Measurements from ENCODE around the gene CIB4. TPM values are rescaled to one million over a fixed set of nuclear protein-coding genes. Genes with fewer than 3 reads are reported as not detected.

The CIB4 gene
- total and polyA plus RNA-seq, 7 donors, result not detected

- Histone ChIP-seq H3K27me3 (no peaks in the 10 kb centered on the region), H3K36me3 (no peaks in the 10 kb centered on the region), H3K4me1 (no peaks in the 10 kb centered on the region), H3K27ac (no peak overlapping the region), H3K4me3 (no peak overlapping the region), H3K9me3 (no peaks in the 10 kb centered on the region)
- no peak for DNase-seq
- no peak for TF ChIP-seq POLR2A (IDR thresholded peaks at IDR 0.05)
- TF ChIP-seq POLR2AphosphoS5 (IDR thresholded peaks at IDR 0.05), result no peak
- no peak for TF ChIP-seq CTCF (IDR thresholded peaks at IDR 0.05)
- TF ChIP-seq EP300 (IDR thresholded peaks at IDR 0.05), result no peak
- 91% methylated on average over 3 of the region's 3 CpGs for WGBS, 2 donors
- intact Hi-C loops (cut with DNase I), result no loop called here
Measured at GRCh38 chr2:26635401-26635800, 5.8 kb downstream of the CIB4 start.

GRCh38 chr2:26634636-26635230 lies 6.4 kb downstream of the CIB4 start:
- Histone ChIP-seq H3K4me3 (no peak overlapping the region), H3K27ac (no peak overlapping the region), H3K27me3 (no peaks in the 10 kb centered on the region), H3K36me3 (no peaks in the 10 kb centered on the region), H3K9me3 (no peaks in the 10 kb centered on the region), H3K4me1 (no peaks in the 10 kb centered on the region)
- TF ChIP-seq POLR2A (IDR thresholded peaks at IDR 0.05), result no peak
- intact Hi-C loops (cut with DNase I), result no loop called here
- 86 to 93% methylated on average over 11 of the region's 11 CpGs for WGBS, 2 donors
- no peak for DNase-seq

- TF ChIP-seq CTCF (IDR thresholded peaks at IDR 0.05) (no peak), POLR2A (IDR thresholded peaks at IDR 0.05) (no peak), EP300 (IDR thresholded peaks at IDR 0.05) (no peak), POLR2AphosphoS5 (IDR thresholded peaks at IDR 0.05) (no peak)
- Histone ChIP-seq H3K27ac (no peak overlapping the region), H3K4me3 (no peak overlapping the region), H3K27me3 (no peaks in the 10 kb centered on the region), H3K36me3 (no peaks in the 10 kb centered on the region), H3K9me3 (no peaks in the 10 kb centered on the region), H3K4me1 (no peaks in the 10 kb centered on the region)
- intact Hi-C loops (cut with DNase I), result no loop called here
- no peak for DNase-seq
- 78 to 81% methylated on average over 7 of the region's 7 CpGs for WGBS, 2 donors
Measured at GRCh38 chr2:26633993-26634595, 7.1 kb downstream of the CIB4 start.

- Histone ChIP-seq H3K4me1 (no peaks in the 10 kb centered on the region), H3K27me3 (no peaks in the 10 kb centered on the region), H3K9me3 (no peaks in the 10 kb centered on the region), H3K36me3 (no peaks in the 10 kb centered on the region), H3K27ac (no peak overlapping the region), H3K4me3 (no peak overlapping the region)
- no peak for DNase-seq
- intact Hi-C loops (cut with DNase I), result no loop called here
- no peak for TF ChIP-seq POLR2AphosphoS5 (IDR thresholded peaks at IDR 0.05)
- TF ChIP-seq POLR2A (IDR thresholded peaks at IDR 0.05), result no peak
- no peak for TF ChIP-seq EP300 (IDR thresholded peaks at IDR 0.05)
- no peak for TF ChIP-seq CTCF (IDR thresholded peaks at IDR 0.05)
- 81 to 82% methylated on average over 13 of the region's 13 CpGs for WGBS, 2 donors
Measured at GRCh38 chr2:26633351-26633945, 7.7 kb downstream of the CIB4 start.

DNA sequence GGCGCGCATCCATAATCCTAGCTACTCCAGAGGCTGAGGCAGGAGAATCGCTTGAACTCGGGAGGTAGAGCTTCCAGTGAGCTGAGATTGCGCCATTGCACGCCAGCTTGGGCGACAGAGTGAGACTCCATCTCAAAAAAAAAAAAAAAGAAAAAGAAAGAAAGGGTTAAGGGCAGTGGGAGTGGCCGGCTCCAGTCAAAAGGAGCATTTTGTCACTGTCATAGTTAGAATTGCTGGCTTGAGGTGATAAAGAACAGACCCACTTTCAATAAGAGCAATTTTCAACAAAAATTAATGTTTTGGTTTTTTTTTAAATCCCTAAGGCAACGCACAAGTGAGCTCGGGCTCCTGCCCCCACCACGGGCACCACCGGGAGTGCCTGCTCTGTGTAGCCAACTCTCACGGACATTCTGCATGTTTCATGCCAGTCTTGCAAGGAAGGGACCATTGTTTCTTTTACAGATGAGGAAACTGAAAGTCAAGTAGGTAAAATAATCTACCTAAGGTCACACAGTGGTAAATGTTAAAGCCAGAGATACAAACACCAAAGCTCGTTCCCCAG lies 8.5 kb downstream of the CIB4 start:
- intact Hi-C loops (cut with DNase I), result no loop called here
- no peak overlapping the region for H3K4me3 ChIP-seq
- no peak overlapping the region for H3K27ac ChIP-seq
- DNase-seq, result no peak
- no peaks in the 10 kb centered on the region for H3K4me1 ChIP-seq
- H3K9me3 ChIP-seq, result no peaks in the 10 kb centered on the region
- H3K27me3 ChIP-seq, result no peaks in the 10 kb centered on the region
- no peaks in the 10 kb centered on the region for H3K36me3 ChIP-seq
- 80 to 86% methylated on average over 14 of the region's 14 CpGs for WGBS, 2 donors
- TF ChIP-seq POLR2A (IDR thresholded peaks at IDR 0.05) (no peak), EP300 (IDR thresholded peaks at IDR 0.05) (no peak), CTCF (IDR thresholded peaks at IDR 0.05) (no peak), POLR2AphosphoS5 (IDR thresholded peaks at IDR 0.05) (no peak)

Data from sigmoid colon (tissue), 7 donors.